Measurements from ENCODE around the gene ITGA11.

ITGA11 gene

DNA sequence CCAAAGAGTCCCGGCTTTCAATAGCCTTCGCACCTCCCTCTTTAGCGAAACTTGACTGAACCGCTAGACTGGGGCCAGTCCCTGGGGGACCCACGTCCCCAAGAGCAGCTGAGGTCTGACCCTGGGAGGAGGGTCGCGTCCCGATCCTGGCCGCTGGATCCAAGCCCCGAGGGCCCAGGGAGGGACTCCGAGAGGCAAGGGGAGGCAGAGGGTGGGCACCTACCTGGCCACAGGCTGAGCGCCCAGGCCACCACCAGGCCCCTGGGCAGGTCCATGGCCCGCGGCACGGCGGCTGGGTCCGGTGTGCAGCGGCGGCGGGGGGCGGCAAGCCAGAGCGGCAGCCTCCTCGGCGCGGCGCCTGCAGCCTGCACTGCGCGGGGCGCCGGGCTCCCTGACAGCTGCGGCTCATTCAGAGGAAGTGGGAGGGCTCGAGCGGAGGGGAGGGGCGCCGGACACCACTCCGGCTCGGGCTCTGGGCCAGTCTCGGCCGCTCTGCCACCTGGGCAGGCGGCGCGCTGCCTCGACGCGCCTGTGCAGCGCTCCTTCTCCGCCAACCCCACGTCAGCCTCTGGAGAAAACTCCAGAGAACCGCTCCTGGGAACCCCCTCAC lies at the start of gene ITGA11:
Gene ITGA11 (minus strand): TSS at position 372 of the 610 bp plus-strand sequence. CDS start 97 bp downstream, at position 275.
- peak; percentile 85 for DNase-seq

- DNase-seq = no peak
These were observed 49.4 kb upstream of the ITGA11 start for GRCh38 chr15:68481321-68481720.

GRCh38 chr15:68480296-68480695 lies 48.3 kb upstream of the ITGA11 start:
- DNase-seq = no peak

GRCh38 chr15:68479870-68480269 lies 47.9 kb upstream of the ITGA11 start:
- DNase-seq = no peak

- DNase-seq = no peak
These were observed 47.4 kb upstream of the ITGA11 start for GRCh38 chr15:68479406-68479805.

DNA sequence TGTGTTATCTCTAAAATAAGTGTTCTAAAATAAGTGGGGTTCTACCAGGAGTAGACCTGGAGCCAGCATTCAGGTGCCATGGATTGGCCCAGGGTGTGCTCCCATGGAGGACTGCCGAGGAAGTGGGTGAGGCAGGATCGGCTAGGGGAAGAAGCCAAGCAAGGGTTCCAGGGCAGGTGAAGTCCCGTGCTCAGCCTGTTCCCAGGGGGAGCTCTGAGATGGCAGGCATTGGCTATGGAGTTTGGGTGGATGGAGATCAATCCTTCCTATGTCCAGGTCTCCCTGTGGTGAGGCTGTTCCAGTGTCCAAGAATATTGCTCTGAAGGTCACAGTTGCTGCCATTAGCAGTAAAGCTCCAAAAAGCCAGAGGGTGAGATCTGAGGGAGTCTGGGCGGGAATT lies 46.9 kb upstream of the ITGA11 start:
- no peak for DNase-seq

GRCh38 chr15:68475449-68475848 lies 43.5 kb upstream of the ITGA11 start:
- DNase-seq = no peak

DNA sequence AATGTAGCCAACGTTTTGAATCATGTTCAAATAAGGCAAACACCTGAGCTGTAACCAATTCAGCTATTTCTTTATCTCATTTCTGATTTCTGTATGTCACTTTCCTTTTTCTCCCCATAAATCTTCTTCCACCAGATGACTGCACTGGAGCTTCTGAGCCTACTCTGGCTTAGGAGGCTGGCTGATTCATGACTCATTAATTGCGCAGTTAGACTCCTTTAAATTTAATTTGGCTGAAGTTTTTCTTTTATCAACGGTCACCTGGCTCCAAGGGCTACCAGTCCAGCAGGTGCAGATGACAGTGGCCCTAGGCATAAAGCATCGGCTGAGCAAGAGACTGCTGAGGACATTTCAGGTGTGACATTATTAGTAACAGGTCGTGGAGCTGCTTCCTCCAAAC lies 39.6 kb upstream of the ITGA11 start:
- DNase-seq = peak; percentile 72

DNA sequence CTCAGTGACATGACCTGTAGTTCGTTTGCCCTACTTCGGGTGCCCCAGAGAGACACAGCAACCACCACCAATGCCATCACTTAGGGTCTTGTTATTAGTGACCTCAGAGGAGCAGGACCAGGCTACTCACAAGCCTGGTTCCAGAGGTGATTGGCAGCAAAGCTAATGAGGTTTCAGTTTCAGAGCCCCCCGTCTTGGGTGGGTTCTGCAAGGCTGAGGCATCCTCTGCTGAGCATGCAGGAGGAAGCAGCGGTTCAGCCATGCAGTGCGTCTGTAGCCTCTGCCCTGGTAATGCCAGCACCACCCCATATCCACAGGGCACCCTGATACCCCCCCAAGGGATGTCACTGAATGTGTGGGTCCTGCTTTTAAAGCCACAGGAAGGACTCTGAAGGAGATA lies 39.0 kb upstream of the ITGA11 start:
- peak; percentile 41 for DNase-seq

- no peak for DNase-seq
These were observed 38.2 kb upstream of the ITGA11 start for GRCh38 chr15:68470049-68470742.

DNA sequence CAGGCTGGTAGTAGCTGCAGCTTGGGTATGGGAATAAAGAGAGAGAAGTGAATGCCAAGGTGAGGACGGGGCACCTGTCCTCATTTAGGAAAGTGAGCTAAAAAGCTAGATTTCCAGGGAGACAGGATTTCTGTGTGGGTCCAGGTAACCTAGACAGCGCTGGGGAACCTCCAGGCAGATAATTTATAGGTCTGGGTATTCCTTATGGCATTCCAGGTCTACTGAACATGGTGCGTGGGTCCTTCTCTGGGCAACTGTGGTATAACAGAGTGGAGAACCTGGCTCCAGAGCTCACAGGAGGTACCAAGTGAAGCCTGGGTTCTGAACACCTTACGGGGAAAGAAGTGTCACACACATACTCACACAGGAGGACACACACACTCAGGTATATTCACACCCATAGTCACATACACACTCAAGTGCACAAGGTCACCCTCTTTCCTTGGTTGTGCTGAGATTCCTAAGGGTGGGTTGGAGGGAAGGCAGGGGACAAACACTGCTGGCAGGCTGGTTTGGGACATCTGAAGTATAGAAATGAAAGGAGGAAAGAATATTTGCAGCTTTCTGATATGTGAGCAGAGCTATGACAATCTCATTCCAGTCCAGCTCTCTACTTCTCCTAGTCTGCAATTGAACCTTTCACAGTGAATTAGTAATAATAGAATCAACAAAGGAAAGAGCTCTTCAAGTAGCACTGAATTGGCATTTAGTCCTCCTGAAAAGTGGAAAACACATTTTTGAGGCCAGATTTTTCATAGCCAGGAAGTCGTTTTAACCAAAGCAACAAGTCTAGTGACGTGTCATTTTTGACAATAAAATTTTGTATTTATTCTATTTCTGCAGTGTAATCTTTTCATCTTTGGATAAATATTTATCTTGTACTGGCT lies 37.4 kb upstream of the ITGA11 start:
- DNase-seq = no peak

GRCh38 chr15:68466876-68467275 lies 34.9 kb upstream of the ITGA11 start:
- DNase-seq = no peak

DNA sequence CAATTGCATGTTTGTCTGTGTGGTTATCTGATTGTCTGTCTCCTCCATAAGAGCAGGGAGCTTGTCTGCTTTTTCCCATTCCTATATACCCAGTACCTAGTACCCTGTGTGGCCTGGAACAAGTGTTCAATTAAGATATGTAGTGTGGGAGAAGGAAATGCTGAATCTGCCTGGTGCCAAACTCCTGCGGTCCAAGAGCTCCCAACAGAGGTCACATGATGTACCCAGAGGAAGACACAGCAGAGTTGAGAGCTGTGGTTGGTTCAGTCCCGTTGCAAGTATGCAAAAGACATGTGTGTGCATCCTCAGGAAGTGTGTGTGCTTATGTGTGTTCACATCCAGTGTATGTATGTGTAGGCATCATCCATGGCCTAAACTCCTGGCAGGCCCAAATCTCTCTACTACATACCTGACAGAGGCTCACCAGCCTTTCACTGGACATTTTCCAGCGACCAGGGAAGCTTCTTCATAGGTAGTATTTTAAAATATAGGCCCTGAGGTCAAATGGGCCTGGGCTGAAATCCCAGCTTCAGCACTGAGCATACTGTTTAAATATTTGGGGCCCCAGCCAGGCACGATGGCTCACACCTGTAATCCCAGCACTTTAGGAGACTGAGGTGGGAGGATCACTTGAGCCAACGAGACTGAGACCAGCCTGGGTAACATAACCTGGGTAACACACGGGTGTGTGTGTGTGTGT lies 34.0 kb upstream of the ITGA11 start:
- no peak for DNase-seq

DNA sequence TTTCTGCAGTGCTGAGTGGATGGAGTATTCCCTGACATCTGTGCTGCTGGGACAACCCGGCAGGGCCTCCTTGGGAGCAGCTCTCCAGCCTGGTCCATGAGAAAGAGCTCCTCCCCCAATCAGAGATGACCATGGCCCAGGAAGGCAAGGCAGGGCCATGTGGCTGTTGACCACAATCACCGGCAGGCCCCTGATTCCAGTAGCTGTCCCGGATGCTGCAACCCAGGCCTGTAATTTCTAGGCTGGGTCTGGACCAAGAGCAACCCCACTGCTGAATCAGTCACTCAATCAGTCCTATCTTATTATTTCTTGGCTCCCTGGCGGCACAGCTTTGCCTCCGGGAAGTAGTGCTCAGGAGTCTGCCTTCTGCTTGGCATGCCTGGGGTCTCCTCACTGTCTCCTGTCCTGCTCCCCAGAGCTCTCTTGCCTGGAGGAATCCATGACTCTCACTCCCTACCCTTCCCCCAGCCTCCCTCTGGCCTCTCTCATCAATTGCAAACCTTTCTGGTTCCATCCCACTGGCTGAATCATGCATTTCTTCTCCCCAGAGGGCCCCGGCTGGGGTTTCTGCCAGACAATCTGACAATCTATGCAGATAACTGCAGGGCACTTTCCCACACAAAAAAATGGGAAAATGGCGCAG lies 32.6 kb upstream of the ITGA11 start:
- no peak for DNase-seq

DNA sequence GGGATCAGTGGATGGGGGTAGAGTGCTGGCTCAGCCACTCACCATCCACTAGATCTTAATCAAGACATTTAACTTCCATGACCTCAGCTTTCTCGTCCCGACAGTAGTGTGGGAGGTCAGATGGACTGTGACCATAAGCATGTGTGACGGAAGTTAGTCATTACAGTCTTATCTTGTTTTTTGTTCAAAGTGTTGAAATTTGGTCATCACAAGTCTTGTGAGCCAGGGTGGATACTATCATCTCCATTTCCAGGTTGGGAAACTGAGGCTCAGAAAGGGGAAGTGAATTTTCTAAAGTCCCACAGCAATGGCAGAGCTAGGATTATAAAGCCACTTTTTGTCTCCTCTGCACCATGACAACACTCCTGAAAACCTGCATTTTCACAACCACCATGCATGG lies 32.0 kb upstream of the ITGA11 start:
- DNase-seq = no peak

DNA sequence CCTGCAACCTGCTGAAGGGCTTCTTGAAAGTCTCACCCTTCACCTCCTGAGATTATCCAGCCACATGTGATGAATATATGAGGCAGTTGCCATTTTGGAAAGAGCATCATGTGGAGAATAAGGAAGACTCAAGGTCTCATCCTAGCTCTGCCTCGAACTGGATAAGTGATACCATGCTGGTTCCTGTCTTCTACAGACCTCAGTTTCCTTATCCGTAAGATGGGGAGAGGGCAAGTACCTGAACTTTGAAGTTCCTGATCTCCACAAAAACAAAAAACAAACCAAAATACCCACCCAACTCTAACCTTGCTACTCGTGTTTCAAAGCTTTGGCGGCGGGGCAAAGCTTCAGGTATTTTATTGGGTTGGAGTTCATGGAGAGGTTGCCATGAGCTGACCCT lies 31.5 kb upstream of the ITGA11 start:
- no peak for DNase-seq

DNA sequence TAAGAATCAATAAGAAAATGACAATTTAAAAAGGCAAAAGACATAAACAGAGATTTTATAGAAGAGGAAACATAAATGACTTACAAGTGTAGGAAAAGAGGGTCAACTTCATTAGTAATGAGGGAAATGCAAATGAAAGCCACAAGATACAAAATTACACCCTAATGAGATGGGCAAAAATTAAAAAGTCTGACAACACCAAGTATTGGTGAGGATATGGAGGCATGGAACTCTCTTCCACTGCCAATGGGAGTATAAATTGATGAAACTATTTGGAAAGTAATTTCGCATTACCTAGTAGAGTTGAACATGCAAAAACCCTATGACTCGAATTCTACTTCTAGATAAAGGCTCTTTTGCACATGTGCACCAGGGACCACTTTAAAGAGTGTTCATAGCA lies 28.2 kb upstream of the ITGA11 start:
- no peak for DNase-seq

- no peak for DNase-seq
These were observed 18.2 kb upstream of the ITGA11 start for GRCh38 chr15:68450192-68450591.

DNA sequence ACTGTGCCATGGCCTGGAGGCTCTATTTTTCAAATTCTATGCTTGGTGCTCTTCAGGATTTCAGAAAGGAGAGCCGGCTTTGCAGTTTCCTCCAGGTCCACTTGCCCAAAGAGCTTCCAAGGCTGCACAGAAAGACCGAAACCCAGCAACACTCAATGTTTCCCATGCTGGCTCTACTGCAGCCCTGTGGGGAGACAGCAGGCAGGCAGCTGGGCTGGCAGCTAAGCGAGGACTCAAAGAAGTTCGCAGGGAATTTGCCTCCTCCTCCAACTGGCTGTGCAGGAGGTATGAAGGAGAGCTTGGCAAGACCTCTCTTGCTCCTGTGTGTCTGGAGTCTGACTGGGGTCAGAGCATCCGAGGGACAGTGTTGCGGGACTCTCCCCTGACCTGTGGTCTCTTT lies 17.4 kb upstream of the ITGA11 start:
- no peak for DNase-seq

GRCh38 chr15:68447976-68448755 lies 16.2 kb upstream of the ITGA11 start:
- no peak for DNase-seq

DNA sequence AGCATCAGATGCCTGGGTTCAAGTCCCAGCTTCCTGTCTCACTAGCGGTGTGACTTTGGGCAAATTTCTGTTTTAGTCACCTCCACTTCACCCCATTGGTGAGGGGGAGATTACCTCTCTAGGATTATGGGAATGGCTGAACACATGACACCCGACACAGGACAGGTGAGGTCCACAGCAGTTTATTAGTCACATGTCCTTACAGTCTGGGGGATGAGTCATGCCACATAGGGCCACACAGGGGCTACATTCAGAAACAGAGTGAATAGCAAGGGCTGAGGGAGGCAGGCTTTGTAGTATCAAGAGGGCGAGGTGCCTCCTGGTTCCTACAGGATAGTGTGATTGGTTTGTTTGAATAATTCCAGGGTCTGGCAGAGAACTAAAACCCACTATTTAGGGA lies 15.2 kb upstream of the ITGA11 start:
- no peak for DNase-seq

DNA sequence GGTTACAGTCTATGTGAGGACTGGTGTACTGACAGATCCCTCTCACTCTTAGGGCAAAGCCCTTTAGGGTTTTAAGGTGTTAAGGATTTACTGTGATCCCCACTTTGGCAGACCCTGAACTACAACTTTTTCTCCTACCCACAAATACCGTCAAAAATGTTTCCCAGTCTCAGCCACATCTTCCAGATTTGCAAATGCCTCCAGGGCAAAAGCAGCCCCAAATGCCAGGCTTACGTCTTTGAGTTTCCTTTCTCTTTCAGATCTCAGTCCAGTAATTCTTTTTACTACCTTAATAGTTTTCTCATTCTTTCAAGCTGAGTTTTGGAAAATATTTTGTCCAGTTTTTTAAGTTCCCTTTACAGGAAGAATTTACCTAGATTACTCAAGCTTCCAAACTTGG lies 13.4 kb upstream of the ITGA11 start:
- DNase-seq = no peak

Measured in NCI-H69 (cell line).